Cardiac ventricle fibroblast (primary cell): ENCODE measurements around the gene SKA2. TPM values are rescaled to one million over a fixed set of nuclear protein-coding genes. Genes with fewer than 3 reads are reported as not detected.

Experiments
- total RNA-seq: library from RNA; depleted of rRNA; stranded (reverse); fragments of >200 nt; gene quantifications from 2 replicates; pipeline ENCODE4 v1.2.3, GENCODE V29; 2015

Gene SKA2, protein sequence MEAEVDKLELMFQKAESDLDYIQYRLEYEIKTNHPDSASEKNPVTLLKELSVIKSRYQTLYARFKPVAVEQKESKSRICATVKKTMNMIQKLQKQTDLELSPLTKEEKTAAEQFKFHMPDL
- total RNA-seq: 23.8 and 39.7 TPM in 2 replicates

GRCh38 chr17:59154721-59155438 lies at the start of gene SKA2:
Gene SKA2 (minus strand): TSS chr17:59155186. CDS start chr17:59155163, 23 bp downstream.

DNA sequence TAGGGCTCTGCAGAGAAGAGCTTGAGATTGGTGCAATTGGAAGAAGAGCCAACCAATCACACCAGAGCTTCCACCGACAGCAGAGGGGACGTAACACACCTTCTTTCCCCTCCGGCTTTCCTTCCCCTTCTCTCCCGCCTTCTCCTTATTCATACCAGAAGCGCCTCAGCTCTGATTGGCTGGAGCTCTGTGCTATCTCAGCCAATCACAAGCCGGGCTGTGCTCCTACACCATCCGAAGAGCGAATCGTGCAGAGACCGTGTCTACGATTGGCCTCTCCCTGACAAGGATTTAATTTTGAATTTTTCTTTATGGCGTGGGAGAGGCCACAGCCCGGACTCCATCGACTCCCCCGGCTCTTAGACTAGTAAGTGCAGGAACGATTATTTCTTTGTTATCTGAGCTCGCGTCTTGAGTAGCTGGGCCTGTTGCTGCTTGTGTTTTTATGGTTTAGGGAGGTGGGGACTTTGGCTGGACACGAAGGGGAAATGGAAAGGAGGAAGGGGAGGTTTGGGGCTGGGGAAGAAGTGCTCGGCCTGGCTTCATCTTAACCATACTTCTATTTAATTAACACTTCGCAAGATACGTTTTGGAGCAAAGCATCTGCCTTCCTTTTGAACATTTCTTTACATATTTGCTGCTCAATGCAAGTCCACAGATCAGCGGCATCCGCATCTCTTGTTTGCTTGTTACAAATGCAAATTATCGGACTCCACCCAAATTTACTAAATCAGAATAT lies 622 bp upstream of the SKA2 start, which contains the start of gene PRR11:
TSS of gene PRR11 (plus strand) at position 308 of the 739 bp plus-strand sequence. CDS start 14,007 bp downstream, outside the sequence.

GRCh38 chr17:59106463-59107305 lies 48.3 kb downstream of the SKA2 start, which contains the start of gene TRIM37:
Gene TRIM37 (minus strand): TSS chr17:59106880. CDS start chr17:59106461, 419 bp downstream.

Other genes with a start within 250 kb of the SKA2 start
- 15.7 and 17.6 TPM in 2 replicates for gene TRIM37, start 48.3 kb downstream of the SKA2 start, total RNA-seq
- 3.8 and 4.1 TPM in 2 replicates for gene PRR11, start 560 bp upstream of the SKA2 start, total RNA-seq
- 11.6 and 15.2 TPM in 2 replicates for gene SMG8, start 54.8 kb upstream of the SKA2 start, total RNA-seq
- 1.3 TPM in 1 of 2 replicates, not detected in the other for gene GDPD1, start 65.3 kb upstream of the SKA2 start, total RNA-seq
- 13.5 and 15.4 TPM in 2 replicates for gene YPEL2, start 176.5 kb upstream of the SKA2 start, total RNA-seq